A549 (cell line): ENCODE results near the gene TEX29. TPM values are rescaled to one million over a fixed set of nuclear protein-coding genes. Genes with fewer than 3 reads are reported as not detected.

ENCODE experiments used
- ATAC-seq, 2 experiments: fragments of 200-7000 bp in 1 of 2; fragments of >200 bp in 1 of 2; cut with Nextera tagmentation in 1 of 2; cut with Tn5 transposase in 1 of 2; 3 replicates each; pipeline versions ENCODE4 v1.8.0 to v1.9.1; 2018 to 2020; ENCODE audit warnings: mild to moderate bottlenecking in 1 of 2, moderate library complexity in 1 of 2
- CTCF ChIA-PET: fragments of 300-600 bp; sonication (Branson Sonifier 250); formaldehyde crosslinking; extraction: SDS; loops from one replicate; lab custom pipeline; 2021; ENCODE audit warnings: antibody characterized with exemption, inconsistent platforms; lab: Yijun Ruan, JAX
- POLR2A ChIA-PET: fragments of 350-600 bp; formaldehyde crosslinking; extraction: SDS; loops from one replicate; lab custom pipeline; 2021; ENCODE audit warnings: antibody characterized with exemption, inconsistent platforms; lab: Yijun Ruan, JAX
- DNase-seq, 2 experiments: peaks; one replicate each; pipeline versions ENCODE4 v3.0.0 to v3.0.0-alpha.2; 2011 to 2016; ENCODE audit warnings: low read depth in 1 of 2, low spot score in 1 of 2
- FAIRE-seq: peaks from 2 replicates; lab custom pipeline; 2011; peaks lifted over from hg19 to GRCh38; lab: Jason Lieb, UNC
- H3K27ac ChIP-seq, 2 experiments: fragments of >200 bp; sonication (Bioruptor Twin); formaldehyde crosslinking; 3 replicates each; pipeline ENCODE4 v1.5.1; 2016 to 2017
- H3K4me1 ChIP-seq: fragments of >200 bp; sonication (Bioruptor Twin); formaldehyde crosslinking; 3 replicates; pipeline ENCODE4 v1.6.1; 2016
- H3K4me2 ChIP-seq: fragments of >200 bp; sonication (Bioruptor Twin); formaldehyde crosslinking; 3 replicates; pipeline ENCODE4 v1.6.1; 2016
- H3K4me3 ChIP-seq: fragments of >200 bp; sonication (Bioruptor Twin); formaldehyde crosslinking; 3 replicates; pipeline ENCODE4 v1.5.1; 2016
- H3K9me3 ChIP-seq: fragments of >200 bp; sonication (Bioruptor Twin); formaldehyde crosslinking; 3 replicates; pipeline ENCODE4 v1.6.1; 2016
- BHLHE40 ChIP-seq: IDR thresholded peaks from 2 replicates; pipeline ENCODE4 v1.6.1; 2012; ENCODE audit warnings: low read depth, low read length, inconsistent platforms
- CBX8 ChIP-seq: fragments of 200-600 bp; sonication (generic); IDR thresholded peaks from 2 replicates; pipeline ENCODE4 v1.6.1; 2016
- CEBPB ChIP-seq, 2 experiments: fragments of >200 bp in 1 of 2; sonication (Bioruptor Twin) in 1 of 2; formaldehyde crosslinking in 1 of 2; IDR thresholded peaks; 2 replicates each; pipeline ENCODE4 v1.6.1; 2012 to 2016
- CHD4 ChIP-seq: fragments of 200-600 bp; sonication (generic); IDR thresholded peaks from 2 replicates; pipeline ENCODE4 v1.6.1; 2016; ENCODE audit warnings: antibody characterized with exemption, mild to moderate bottlenecking, borderline replicate concordance
- EHF ChIP-seq: fragments of 250-450 bp; sonication (Bioruptor Pico); IDR thresholded peaks from 2 replicates; pipeline ENCODE4 v1.5.0; 2020; ENCODE audit warnings: mild to moderate bottlenecking
- EHMT2 ChIP-seq: fragments of 200-600 bp; sonication (generic); IDR thresholded peaks from 2 replicates; pipeline ENCODE4 v1.6.1; 2016; ENCODE audit warnings: antibody characterized with exemption, low read depth, mild to moderate bottlenecking, moderate library complexity
- FOSB ChIP-seq: fragments of 250-450 bp; sonication (Bioruptor Pico); IDR thresholded peaks from 2 replicates; pipeline ENCODE4 v1.5.0; 2020; ENCODE audit warnings: mild to moderate bottlenecking, moderate library complexity
- FOSL2 ChIP-seq, 2 experiments: fragments of 450-650 bp in 1 of 2; fragments of >200 bp in 1 of 2; sonication (Bioruptor Twin) in 1 of 2; formaldehyde crosslinking; IDR thresholded peaks; 2 replicates each; pipeline versions ENCODE4 v1.5.0 to v1.6.1; 2016 to 2020; ENCODE audit warnings: mild to moderate bottlenecking in 1 of 2, moderate library complexity in 1 of 2
- FOXS1 ChIP-seq: fragments of 250-450 bp; sonication (Bioruptor Pico); IDR thresholded peaks from 2 replicates; pipeline ENCODE4 v1.5.0; 2020; ENCODE audit warnings: mild to moderate bottlenecking, moderate library complexity
- HDAC2 ChIP-seq: fragments of 200-600 bp; sonication (generic); IDR thresholded peaks from 2 replicates; pipeline ENCODE4 v1.6.1; 2016
- HEYL ChIP-seq: fragments of 250-450 bp; sonication (Bioruptor Pico); IDR thresholded peaks from 2 replicates; pipeline ENCODE4 v1.8.0; 2021; ENCODE audit warnings: mild to moderate bottlenecking, moderate library complexity
- HOXB5 ChIP-seq: fragments of 250-450 bp; sonication (Bioruptor Pico); IDR thresholded peaks from 2 replicates; pipeline ENCODE4 v1.5.0; 2020; ENCODE audit warnings: mild to moderate bottlenecking, moderate library complexity
- MAZ ChIP-seq: fragments of 150-350 bp; IDR thresholded peaks from 2 replicates; pipeline ENCODE4 v1.6.1; 2014; ENCODE audit warnings: antibody characterized with exemption, low read depth, low read length, borderline replicate concordance
- MYC ChIP-seq: IDR thresholded peaks from 2 replicates; pipeline ENCODE4 v1.6.1; 2012; ENCODE audit warnings: mild to moderate bottlenecking, inconsistent platforms, low read length, improper control_type of control experiment, borderline replicate concordance
- POLR2AphosphoS2 ChIP-seq: conservative IDR thresholded peaks from 2 replicates; pipeline ENCODE4 v1.6.1; 2012; ENCODE audit warnings: low read length, improper control_type of control experiment, inconsistent platforms
- RAD21 ChIP-seq, 2 experiments: fragments of >200 bp in 1 of 2; sonication (Bioruptor Twin) in 1 of 2; formaldehyde crosslinking in 1 of 2; IDR thresholded peaks in 1 of 2; conservative IDR thresholded peaks in 1 of 2; 2 replicates in 1 of 2; 3 replicates in 1 of 2; pipeline ENCODE4 v1.6.1; 2012 to 2018; ENCODE audit warnings: inconsistent platforms in 1 of 2
- RNF2 ChIP-seq: fragments of 200-600 bp; sonication (generic); IDR thresholded peaks from 2 replicates; pipeline ENCODE4 v1.6.1; 2016; ENCODE audit warnings: low read depth, mild to moderate bottlenecking, antibody characterized with exemption, moderate library complexity, borderline replicate concordance
- SMC3 ChIP-seq: fragments of >200 bp; sonication (Bioruptor Twin); formaldehyde crosslinking; IDR thresholded peaks from 3 replicates; pipeline ENCODE4 v1.6.1; 2018; ENCODE audit warnings: inconsistent platforms
- SREBF2 ChIP-seq: fragments of 450-650 bp; IDR thresholded peaks from 2 replicates; pipeline ENCODE4 v1.6.1; 2014; ENCODE audit warnings: mild to moderate bottlenecking, moderate library complexity
- ZNF302 ChIP-seq: fragments of 250-450 bp; sonication (Bioruptor Pico); IDR thresholded peaks from 2 replicates; pipeline ENCODE4 v1.9.0; 2021; ENCODE audit warnings: inconsistent platforms, mild to moderate bottlenecking, moderate library complexity
- WGBS: methylation state at CpG from one replicate; pipeline ENCODE4 v1.1.6; 2017; ENCODE audit errors: missing lambda C conversion rate; 5-methylcytosine and 5-hydroxymethylcytosine counted together
- polyA plus RNA-seq, 4 experiments: library from polyadenylated mRNA; depleted of rRNA in 3 of 4; stranded (reverse); fragments of >200 nt; fragmentation: RNase III in 1 of 4; extraction: RNeasy Plus Mini Kit Qiagen cat#74134 plus additional on column Dnase treatment in 1 of 4; gene quantifications; 2 replicates in 3 of 4; 3 replicates in 1 of 4; pipeline ENCODE4 v1.2.3, GENCODE V29; 2011 to 2017
- TF ChIP-seq, protein P1 (sequence below): fragments of >200 bp; sonication (Bioruptor Twin); formaldehyde crosslinking; IDR thresholded peaks from 3 replicates; pipeline ENCODE4 v1.6.1; 2016
- TF ChIP-seq, protein P2 (sequence below): fragments of 250-450 bp; sonication (Bioruptor Pico); IDR thresholded peaks from 2 replicates; pipeline ENCODE4 v1.5.0; 2021; ENCODE audit warnings: mild to moderate bottlenecking, moderate library complexity, borderline replicate concordance
- TF ChIP-seq, protein P3 (sequence below): fragments of >200 bp; sonication (Bioruptor Twin); formaldehyde crosslinking; IDR thresholded peaks from 3 replicates; pipeline ENCODE4 v1.5.1; 2016
- TF ChIP-seq, protein P4 (sequence below): IDR thresholded peaks from 2 replicates; pipeline ENCODE4 v1.6.1; 2012
- TF ChIP-seq, protein P5 (sequence below): fragments of 250-450 bp; sonication (Bioruptor Pico); IDR thresholded peaks from 2 replicates; pipeline ENCODE4 v1.5.0; 2020; ENCODE audit warnings: low read depth, mild to moderate bottlenecking, moderate library complexity
- TF ChIP-seq, protein P6 (sequence below): fragments of 450-650 bp; IDR thresholded peaks from 2 replicates; pipeline ENCODE4 v1.6.1; 2014; ENCODE audit warnings: antibody characterized with exemption
- TF ChIP-seq, protein P7 (sequence below): IDR thresholded peaks from 2 replicates; pipeline ENCODE4 v1.6.1; 2012; ENCODE audit warnings: low read depth, borderline replicate concordance

The TEX29 gene
- polyA plus RNA-seq, 2 of the 4 experiments (the other 2 are of a cell fraction), result 0.13 to 0.35 TPM

DNA sequence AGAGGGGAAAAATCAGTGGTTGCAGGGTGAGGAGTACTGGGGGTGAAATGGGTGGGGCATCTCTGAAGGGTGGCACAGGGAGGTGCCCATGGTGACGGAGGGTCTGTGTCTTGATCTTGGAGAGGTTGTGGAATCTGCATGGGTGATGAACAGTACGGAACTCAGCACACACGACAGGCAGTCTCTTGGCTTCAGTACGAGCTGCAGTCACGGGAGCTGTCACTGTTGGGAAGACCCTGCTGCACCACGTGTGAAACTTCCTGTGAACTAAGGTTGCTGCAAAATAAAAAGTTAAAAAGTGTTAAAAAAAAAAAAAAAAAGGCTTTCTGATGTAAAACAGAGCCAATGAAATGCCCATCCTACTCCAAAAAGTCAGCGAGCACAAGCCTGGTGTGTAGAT, 34.3 kb downstream of the TEX29 start:
- Histone ChIP-seq H3K4me2 (no peak overlapping the region), H3K9me3 (no peaks in the 10 kb centered on the region), H3K4me1 (no peaks in the 10 kb centered on the region), H3K4me3 (no peak overlapping the region), H3K27ac (no peak overlapping the region)
- ATAC-seq, result no peak
- ChIA-PET POLR2A (no interaction called here), CTCF (no interaction called here)
- FAIRE-seq, result no peak
- whole genome bisulfite sequencing, result 43% methylated on average over 7 of the region's 7 CpGs
- TF ChIP-seq CBX8 (no peak), FOSB (CRISPR knock-in tag) (no peak), EHF (no peak), RNF2 (no peak), HEYL (no peak), CEBPB (IDR thresholded peaks at IDR 0.05) (no peak), HOXB5 (CRISPR knock-in tag) (no peak), FOXS1 (no peak), RAD21 (conservative IDR thresholded peaks at IDR 0.05 in 1 of 2, IDR thresholded peaks at IDR 0.05 in 1 of 2) (no peak), SMC3 (no peak), BHLHE40 (no peak)
- TF ChIP-seq, protein P1, sequence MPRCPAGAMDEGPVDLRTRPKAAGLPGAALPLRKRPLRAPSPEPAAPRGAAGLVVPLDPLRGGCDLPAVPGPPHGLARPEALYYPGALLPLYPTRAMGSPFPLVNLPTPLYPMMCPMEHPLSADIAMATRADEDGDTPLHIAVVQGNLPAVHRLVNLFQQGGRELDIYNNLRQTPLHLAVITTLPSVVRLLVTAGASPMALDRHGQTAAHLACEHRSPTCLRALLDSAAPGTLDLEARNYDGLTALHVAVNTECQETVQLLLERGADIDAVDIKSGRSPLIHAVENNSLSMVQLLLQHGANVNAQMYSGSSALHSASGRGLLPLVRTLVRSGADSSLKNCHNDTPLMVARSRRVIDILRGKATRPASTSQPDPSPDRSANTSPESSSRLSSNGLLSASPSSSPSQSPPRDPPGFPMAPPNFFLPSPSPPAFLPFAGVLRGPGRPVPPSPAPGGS, result no peak
- TF ChIP-seq, protein P2, sequence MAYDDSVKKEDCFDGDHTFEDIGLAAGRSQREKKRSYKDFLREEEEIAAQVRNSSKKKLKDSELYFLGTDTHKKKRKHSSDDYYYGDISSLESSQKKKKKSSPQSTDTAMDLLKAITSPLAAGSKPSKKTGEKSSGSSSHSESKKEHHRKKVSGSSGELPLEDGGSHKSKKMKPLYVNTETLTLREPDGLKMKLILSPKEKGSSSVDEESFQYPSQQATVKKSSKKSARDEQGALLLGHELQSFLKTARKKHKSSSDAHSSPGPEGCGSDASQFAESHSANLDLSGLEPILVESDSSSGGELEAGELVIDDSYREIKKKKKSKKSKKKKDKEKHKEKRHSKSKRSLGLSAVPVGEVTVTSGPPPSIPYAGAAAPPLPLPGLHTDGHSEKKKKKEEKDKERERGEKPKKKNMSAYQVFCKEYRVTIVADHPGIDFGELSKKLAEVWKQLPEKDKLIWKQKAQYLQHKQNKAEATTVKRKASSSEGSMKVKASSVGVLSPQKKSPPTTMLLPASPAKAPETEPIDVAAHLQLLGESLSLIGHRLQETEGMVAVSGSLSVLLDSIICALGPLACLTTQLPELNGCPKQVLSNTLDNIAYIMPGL (CRISPR knock-in tag), result no peak
- TF ChIP-seq, protein P3, sequence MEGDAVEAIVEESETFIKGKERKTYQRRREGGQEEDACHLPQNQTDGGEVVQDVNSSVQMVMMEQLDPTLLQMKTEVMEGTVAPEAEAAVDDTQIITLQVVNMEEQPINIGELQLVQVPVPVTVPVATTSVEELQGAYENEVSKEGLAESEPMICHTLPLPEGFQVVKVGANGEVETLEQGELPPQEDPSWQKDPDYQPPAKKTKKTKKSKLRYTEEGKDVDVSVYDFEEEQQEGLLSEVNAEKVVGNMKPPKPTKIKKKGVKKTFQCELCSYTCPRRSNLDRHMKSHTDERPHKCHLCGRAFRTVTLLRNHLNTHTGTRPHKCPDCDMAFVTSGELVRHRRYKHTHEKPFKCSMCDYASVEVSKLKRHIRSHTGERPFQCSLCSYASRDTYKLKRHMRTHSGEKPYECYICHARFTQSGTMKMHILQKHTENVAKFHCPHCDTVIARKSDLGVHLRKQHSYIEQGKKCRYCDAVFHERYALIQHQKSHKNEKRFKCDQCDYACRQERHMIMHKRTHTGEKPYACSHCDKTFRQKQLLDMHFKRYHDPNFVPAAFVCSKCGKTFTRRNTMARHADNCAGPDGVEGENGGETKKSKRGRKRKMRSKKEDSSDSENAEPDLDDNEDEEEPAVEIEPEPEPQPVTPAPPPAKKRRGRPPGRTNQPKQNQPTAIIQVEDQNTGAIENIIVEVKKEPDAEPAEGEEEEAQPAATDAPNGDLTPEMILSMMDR, result no peak
- TF ChIP-seq, protein P4, sequence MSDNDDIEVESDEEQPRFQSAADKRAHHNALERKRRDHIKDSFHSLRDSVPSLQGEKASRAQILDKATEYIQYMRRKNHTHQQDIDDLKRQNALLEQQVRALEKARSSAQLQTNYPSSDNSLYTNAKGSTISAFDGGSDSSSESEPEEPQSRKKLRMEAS, result no peak
- TF ChIP-seq, protein P5, sequence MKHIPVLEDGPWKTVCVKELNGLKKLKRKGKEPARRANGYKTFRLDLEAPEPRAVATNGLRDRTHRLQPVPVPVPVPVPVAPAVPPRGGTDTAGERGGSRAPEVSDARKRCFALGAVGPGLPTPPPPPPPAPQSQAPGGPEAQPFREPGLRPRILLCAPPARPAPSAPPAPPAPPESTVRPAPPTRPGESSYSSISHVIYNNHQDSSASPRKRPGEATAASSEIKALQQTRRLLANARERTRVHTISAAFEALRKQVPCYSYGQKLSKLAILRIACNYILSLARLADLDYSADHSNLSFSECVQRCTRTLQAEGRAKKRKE (CRISPR knock-in tag), result no peak
- TF ChIP-seq, protein P6, sequence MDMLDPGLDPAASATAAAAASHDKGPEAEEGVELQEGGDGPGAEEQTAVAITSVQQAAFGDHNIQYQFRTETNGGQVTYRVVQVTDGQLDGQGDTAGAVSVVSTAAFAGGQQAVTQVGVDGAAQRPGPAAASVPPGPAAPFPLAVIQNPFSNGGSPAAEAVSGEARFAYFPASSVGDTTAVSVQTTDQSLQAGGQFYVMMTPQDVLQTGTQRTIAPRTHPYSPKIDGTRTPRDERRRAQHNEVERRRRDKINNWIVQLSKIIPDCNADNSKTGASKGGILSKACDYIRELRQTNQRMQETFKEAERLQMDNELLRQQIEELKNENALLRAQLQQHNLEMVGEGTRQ, result no peak
- DNase-seq, result no peak

DNA sequence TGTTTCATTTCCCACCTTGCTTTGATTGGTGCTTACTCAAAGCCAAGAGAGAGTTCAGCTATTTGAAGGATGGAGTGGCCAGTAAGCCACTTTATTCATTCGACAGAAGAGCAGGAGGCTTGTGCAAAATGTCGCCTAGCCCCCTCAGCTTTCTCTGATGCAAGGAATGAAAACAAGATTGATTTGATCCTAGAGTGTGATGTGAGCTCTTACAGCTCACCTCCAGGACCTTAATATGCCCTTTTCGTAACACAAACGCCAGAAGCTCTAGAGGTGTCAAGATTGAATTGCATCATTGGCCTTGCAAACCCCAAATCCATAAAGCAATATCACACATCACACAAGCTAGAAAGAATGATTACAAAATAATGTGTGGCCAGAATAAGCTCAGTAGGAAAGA, 36.4 kb downstream of the TEX29 start:
- Histone ChIP-seq H3K9me3 (no peaks in the 10 kb centered on the region), H3K4me1 (no peaks in the 10 kb centered on the region), H3K27ac (no peak overlapping the region), H3K4me3 (no peak overlapping the region), H3K4me2 (no peak overlapping the region)
- ATAC-seq (no peak), DNase-seq (no peak), FAIRE-seq (no peak)
- ChIA-PET CTCF (no interaction called here), POLR2A (no interaction called here)
- WGBS, result 8% methylated on average over 4 of the region's 4 CpGs
- no peak for TF ChIP-seq HOXB5 (CRISPR knock-in tag)
- no peak for TF ChIP-seq MYC
- no peak for TF ChIP-seq HDAC2
- TF ChIP-seq EHMT2, result no peak
- no peak for TF ChIP-seq SREBF2
- TF ChIP-seq FOXS1, result no peak
- no peak for TF ChIP-seq POLR2AphosphoS2
- TF ChIP-seq RAD21 (conservative IDR thresholded peaks at IDR 0.05 in 1 of 2, IDR thresholded peaks at IDR 0.05 in 1 of 2), result no peak
- no peak for TF ChIP-seq CHD4
- TF ChIP-seq ZNF302 (CRISPR knock-in tag), result no peak
- TF ChIP-seq FOSL2 (IDR thresholded peaks at IDR 0.05), result no peak
- no peak for TF ChIP-seq FOSL2 (CRISPR knock-in tag; IDR thresholded peaks at IDR 0.05)
- TF ChIP-seq MAZ, result no peak
- TF ChIP-seq, protein P2 (CRISPR knock-in tag), result no peak
- no peak for TF ChIP-seq EHF
- TF ChIP-seq, protein P7, sequence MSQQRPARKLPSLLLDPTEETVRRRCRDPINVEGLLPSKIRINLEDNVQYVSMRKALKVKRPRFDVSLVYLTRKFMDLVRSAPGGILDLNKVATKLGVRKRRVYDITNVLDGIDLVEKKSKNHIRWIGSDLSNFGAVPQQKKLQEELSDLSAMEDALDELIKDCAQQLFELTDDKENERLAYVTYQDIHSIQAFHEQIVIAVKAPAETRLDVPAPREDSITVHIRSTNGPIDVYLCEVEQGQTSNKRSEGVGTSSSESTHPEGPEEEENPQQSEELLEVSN, result no peak
